Measurements from ENCODE around the gene GOLGB1.

The GOLGB1 gene

DNA sequence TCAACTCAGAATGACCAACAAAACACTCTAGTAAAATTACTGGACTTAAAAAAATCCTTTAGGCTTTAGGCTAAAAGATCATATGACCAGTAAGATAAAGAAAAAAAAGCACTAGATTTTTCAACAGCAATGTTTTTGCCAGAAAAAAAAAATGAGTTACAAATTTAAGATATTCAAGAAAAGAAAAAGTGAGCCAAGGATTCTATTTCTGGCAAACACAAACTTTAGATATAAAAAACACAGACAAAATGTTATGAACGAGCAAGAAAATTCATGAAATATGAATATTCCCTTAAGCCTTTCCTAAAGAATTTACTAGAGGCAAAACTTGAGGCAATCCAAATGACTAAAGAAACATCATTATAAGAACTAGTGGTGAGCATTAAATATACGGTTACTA is 8.6 kb downstream of the GOLGB1 start:
- DNase-seq (ENCODE audit: low read depth in 1 of 2, low spot score in 1 of 2), result no peak

DNA sequence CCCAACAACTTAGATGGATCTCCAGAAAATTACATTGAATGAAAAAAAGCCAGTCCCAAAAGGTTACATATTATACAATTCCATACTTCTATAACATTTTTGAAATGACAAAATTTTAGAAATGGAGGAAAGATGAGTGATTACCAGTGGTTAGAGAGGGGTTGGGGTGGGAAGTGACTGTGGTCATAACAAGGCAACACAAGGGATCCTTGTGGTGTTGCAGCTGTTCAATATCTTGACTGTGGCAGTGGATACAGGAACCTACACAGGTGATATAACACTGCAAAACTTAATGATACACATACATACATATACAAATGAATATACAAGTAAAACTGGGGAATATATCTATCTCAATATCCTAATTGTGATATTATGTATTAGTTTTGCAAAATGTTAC is 9.6 kb downstream of the GOLGB1 start:
- DNase-seq (ENCODE audit: low read depth in 1 of 2, low spot score in 1 of 2), result no peak

DNA sequence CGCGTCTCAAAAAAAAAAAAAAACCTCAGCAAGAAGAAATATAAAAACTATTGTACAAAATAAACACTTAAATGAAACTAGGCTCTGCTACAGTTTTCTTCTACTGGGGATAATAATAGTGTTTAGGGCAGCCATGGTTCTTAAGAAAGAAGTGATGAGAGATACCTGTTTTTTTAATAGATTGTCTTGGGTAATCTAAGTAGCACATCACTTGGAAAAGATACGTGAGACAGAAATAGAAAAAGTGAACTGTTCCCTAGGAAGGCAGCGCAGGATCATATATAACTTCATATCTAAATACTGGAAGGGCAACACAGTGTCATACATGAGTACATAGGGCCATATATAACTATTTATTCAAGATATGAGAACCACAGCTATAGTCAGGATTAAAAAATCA is 11.9 kb downstream of the GOLGB1 start:
- DNase-seq (ENCODE audit: low read depth in 1 of 2, low spot score in 1 of 2), result no peak

DNA sequence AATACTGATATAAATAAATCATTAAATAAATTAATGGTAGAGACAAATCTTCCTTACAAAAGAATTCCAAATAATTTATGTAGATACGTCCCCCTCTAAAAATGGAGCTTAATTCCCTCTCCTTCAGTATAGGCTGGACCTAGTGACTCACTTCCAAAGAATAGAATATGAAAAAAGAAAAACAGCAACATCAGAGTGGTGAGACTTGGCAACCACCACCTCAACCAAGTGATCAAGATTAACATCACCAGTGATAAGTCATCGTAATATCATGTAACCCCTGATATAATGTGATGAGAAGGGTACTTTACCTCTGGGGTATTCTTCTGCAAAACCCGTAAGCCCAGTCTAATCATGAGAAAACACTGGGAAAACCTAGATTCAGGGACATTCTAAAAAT is 13.4 kb downstream of the GOLGB1 start:
- DNase-seq (ENCODE audit: low read depth in 1 of 2, low spot score in 1 of 2), result no peak

DNA sequence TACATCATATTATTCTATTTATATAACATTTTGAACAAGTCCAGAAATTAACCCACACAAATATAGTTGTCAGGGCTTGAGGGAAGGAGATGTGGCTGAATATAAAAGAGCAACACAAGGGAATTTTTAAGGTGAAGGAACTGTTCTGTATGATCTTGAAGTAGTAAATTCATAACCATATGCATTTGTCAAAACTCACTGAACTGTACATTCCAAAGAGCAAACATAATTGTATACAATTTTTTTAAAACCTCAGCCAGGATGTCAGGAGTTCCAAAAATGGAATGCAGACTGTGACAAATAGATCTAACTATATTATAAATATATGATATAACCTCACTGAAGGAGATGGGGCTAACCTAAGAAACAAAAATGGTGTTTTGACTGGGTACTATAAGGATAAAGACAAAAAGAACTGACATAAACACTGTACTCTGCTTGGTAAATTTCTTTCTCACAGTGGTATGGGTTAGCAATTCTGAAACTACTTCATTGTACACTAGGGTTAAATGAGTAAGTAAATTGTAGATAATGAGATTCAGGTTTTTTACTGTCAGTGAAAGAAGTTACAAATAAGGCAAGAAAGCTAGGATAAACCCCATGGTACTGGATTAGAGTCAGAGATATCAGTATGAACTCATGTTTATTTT is 14.4 kb downstream of the GOLGB1 start:
- no peak for DNase-seq (ENCODE audit: low read depth in 1 of 2, low spot score in 1 of 2)

DNA sequence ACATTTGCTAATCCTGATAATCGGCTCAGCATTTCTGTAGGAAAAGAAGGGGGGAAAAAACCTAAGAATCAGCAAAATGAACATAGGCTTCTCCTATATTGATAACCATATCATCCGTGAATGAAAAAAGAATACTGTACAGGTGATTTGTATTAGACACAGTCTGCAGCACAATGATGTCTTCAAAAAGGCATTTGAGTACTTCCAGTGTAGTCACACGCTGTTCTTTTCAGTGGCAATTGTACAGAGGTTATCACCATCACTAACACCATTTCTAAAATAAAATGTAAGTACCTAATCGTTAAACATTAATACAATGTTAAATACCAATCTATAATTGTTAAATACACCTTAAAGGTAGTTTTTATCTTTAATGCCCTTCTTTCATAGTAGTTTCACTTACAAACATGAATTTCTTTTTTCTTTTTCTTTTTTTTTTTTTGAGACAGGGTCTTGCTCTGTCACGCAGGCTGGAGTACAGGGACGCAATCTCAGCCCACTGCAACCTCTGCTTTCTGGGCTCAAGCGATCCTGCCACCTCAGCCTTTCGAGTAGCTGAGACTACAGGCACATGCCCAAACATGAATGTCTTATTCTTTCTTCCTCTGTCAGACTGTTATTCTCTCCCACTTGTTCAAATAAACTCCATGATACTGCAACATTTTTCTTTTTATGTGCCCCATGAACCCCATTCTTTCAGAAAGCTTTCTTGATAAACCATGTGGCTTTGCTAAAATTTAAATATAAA is 18.4 kb downstream of the GOLGB1 start:
- no peak for DNase-seq (ENCODE audit: low read depth in 1 of 2, low spot score in 1 of 2)

DNA sequence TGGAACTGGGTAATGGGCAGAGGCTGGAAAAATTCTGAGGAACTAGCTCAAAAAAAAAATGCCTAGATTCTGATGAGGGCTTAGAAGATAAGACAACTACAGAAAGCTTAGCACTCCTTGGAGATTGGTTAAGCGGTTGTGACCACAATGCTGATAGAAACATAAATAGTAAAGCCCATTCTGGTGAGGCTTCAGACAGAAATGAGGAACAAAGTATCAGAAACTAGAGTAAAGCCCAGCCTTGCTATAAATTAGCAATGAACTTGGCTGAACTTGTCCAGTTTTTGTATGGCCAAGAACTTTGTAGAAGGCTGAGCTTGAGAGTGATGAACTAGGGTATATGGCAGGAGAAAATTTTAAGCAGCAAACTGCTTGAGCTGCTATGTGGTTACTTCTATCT is 25.4 kb downstream of the GOLGB1 start:
- no peak for DNase-seq (ENCODE audit: low read depth in 1 of 2, low spot score in 1 of 2)

DNA sequence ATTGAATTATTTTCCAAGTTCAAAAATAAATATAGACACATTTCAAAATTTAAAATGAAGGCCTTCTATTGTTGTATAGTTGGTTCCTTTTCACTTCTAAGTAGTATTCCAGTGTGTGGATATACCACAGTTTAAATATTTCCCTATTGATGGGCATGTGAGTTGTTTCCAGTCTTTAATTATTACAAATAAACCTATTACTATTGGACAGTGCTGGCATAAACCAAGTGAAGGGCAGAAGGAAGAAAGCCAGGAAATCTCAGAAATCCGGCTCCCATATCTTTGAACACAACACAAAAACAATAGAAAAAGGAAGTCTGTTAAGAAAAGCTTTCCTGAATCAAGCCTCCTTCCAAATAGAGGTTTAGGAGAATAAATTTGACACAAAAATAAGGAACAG is 26.1 kb downstream of the GOLGB1 start:
- DNase-seq (ENCODE audit: low read depth in 1 of 2, low spot score in 1 of 2), result no peak

DNA sequence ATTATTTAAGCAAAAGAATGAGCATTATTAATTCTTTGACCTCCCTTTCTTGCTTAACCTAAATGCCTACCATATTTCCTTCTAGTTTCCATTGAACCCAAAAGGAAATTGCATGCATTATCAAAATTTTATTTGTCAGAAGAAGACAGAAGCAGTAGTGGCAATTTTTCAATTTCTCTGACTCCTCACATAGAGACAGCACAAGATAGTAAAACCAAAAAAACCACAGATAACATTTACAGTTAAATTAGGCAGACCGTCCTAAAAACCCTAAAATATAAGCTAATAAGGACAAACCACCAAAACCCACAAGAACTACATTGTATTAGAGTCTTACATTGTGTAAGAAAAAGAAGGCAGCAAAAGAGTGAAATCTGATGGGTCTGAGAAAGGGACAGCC is 27.1 kb downstream of the GOLGB1 start:
- no peak for DNase-seq (ENCODE audit: low read depth in 1 of 2, low spot score in 1 of 2)

DNA sequence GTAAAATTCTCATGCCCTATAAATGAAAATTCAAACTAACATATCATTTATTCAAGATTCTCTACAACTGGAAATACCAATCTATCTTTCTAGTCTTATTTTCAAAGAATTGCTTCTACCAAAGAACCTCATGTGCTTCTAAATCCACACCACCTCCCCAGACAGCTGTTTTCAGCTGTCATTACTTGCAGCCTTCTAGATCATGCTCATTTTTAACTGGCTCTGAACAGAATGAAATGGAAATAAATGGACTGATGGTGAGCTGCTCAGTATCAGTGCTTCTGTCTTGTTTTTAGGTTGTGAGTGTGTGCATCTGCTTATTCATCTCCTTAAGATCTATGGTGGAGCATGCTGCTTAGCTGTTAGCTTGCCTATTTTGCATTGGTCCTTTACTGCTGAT is 29.4 kb downstream of the GOLGB1 start:
- DNase-seq (ENCODE audit: low read depth in 1 of 2, low spot score in 1 of 2), result no peak

DNA sequence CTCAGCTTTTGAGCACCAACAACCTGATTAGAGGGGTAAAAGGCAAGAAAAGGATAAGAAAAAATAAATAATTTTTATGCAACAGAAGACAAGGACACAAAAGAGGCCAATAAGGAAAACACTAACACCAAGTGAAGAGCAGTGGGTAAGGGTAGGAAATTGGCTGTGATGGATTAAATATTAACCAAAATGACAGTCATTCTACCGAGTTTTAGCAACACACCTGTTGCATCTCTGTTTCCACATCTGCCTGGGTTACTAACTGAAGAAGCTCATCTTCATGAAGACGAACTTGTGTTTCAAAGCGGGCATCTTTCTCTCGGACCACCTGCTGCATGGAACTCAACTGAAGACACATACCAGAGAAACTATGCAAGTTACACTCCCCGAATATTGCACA is 30.1 kb downstream of the GOLGB1 start:
- no peak for DNase-seq (ENCODE audit: low read depth in 1 of 2, low spot score in 1 of 2)

DNA sequence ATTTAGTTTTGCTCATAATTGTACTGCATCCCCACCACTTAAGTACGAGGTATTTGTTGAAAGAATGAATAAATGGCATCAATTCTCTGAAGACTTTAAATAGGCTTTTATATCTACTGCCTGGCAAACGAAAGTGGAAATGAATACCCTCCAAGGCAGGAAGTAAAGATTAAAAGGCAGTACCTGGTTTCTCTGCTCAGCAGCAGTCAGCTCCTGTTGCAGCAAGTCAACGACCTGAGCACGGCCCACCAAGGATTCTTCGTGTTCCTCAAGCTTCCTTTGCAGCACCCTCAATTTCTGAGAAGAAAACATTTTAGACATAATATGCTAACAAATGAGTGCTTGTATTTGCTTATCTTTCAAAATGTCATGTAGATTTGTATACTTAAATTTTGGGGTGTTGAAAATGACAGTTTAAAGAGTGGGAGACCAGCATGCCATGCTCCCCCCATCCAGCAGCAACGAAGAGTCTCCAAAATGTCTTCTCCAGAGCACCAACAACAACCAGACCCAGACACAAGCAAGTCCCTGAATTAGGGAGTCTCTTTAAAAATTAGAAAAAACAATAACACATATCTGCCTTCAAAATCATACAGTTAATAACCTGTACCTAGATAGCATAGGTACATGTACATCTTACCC is 31.2 kb downstream of the GOLGB1 start:
- DNase-seq (ENCODE audit: low read depth in 1 of 2, low spot score in 1 of 2), result no peak

DNA sequence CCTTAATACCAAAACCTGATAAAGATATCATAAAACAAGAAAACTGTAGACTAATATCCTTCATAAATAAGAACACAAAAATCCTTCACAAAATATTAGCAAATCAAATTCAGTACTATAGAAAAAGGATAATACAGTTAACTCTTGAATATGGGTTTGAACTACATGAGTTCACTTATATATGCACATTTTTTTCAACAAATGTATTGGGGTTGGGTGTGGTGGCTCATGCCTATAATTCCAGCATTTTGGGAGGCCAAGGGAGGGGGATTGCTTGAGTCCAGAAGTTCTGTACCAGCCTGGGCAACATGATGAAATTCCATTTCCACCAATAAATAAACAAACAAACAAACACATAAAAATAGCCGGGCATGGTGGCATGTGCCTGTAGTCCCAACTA is 39.2 kb downstream of the GOLGB1 start:
- no peak for DNase-seq (ENCODE audit: low read depth in 1 of 2, low spot score in 1 of 2)

DNA sequence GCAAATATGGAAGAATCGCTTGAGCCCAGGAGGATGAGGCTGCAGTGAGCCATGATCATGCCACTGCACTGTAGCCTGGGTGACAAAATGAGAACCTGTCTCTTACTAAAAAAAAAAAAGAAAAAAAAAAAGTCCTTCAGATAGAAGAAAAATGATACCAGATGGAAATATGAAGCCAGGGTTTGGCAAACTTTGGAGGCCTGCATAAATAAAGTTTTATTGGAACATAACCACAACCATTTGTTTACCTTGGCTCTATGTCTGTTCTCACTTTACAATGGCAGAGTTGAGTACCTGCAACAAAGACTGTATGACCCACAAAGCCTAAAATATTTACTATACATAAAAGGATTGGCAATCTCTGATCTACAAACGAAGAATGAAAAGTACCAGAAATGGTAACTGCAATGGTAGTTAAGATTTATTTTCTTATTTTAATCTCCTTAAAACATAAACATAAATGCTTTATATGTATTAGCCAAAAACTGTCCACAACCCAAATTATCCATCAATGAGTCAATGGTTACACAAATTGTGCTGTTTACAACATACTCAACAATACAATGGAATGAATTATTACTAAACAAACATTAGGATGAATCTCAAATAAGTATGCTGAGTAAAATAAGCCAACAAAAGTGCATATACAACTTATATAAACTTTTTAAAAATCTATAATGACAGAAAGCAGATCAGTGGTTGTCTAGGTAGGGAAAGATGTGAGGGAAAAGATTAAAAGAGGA is 41.8 kb downstream of the GOLGB1 start:
- DNase-seq (ENCODE audit: low read depth in 1 of 2, low spot score in 1 of 2), result no peak

DNA sequence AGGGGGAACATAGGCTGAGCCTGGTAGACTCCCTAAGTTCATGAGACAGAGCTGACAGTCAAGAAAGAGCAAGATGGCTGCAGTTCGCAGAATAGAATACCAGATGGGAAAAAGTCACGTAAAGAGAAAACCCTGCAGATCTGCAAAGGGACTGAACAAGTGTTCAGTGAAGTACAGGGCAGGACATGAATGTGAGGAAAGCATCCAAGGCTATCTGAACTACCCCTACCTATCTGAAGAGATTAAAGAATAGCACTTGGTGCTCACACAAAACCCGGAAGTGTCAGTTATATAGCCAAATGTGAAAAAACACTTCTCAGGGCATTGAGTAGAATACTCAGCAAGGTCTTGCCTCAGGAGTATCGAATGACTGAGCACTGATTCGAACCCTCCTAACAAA is 44.0 kb downstream of the GOLGB1 start:
- no peak for DNase-seq (ENCODE audit: low read depth in 1 of 2, low spot score in 1 of 2)

DNA sequence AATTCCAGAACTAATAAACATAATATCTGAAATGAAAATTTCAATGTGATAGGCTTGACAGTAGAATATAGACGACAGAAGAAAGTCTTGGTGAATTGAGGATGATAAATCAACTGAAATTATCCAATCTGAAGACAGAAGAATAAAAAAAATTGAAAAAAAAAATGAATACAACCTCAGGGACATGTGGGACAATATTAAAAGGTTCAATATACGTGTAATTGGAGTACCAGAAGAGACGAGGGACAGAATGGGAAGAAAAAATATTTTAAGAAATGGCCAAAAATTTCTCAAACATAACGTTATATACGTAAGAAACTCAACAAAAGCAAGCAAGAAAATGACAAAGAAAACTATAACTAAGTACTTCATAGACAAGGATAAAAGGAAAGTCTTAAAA is 45.6 kb downstream of the GOLGB1 start:
- DNase-seq (ENCODE audit: low read depth in 1 of 2, low spot score in 1 of 2), result no peak

DNA sequence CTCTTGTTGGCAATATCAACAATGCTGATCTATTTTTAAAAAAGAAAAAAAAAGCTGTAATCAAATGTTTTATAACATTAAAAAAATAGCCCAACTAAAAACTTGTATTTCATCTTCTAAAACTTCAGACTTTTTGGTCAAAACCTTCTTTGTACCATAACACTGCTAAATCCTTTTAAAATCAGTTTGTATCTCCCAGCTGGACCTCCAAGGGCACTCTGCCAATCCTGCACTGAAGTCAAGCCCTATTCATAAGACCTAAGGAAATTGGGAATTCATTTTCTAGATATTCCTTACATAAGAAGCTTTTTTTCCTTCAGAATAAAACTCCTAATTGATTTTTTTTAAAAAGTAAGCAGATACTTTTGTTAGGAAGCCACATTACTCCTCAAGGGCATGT is 50.6 kb downstream of the GOLGB1 start:
- DNase-seq (ENCODE audit: low read depth in 1 of 2, low spot score in 1 of 2), result no peak

DNA sequence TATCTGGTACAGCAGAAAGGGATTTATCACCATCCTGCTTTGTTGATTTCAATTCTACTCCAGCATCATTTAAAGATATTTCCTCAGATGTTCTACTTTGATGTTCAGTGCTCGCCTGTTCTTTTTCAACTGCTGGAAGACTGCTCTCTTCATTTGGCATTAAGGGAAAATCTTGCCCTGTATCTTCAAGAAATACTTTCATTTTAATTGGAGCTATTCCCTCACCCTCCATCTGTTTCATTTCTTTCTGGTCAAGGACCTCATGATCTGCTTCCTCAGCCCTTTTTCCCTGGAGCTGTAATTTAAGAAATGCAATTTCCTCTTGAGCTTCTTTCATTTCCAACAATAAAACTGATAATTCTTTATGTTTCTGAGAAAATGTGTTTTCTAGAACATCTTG is 51.1 kb downstream of the GOLGB1 start:
- DNase-seq (ENCODE audit: low read depth in 1 of 2, low spot score in 1 of 2), result no peak

DNA sequence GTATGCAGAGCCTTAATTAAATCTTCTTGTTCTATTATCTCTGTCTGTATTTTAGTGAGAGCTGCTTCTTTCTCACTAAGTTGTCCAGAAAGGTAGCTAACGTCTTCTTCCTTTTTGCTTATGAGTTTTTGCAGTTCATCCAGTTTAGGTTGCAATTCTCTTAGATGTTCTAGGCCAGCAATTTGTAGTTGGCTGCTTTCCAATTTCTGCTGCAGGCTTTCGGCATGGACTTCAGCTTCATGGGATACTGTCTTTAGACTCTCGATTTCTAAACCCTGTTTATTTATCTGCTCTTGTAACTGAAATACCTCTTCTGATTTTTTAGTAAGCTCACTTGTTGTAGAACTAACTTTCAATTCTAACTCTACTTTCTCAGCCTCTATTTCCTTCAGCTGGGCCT is 53.4 kb downstream of the GOLGB1 start:
- no peak for DNase-seq (ENCODE audit: low read depth in 1 of 2, low spot score in 1 of 2)

DNA sequence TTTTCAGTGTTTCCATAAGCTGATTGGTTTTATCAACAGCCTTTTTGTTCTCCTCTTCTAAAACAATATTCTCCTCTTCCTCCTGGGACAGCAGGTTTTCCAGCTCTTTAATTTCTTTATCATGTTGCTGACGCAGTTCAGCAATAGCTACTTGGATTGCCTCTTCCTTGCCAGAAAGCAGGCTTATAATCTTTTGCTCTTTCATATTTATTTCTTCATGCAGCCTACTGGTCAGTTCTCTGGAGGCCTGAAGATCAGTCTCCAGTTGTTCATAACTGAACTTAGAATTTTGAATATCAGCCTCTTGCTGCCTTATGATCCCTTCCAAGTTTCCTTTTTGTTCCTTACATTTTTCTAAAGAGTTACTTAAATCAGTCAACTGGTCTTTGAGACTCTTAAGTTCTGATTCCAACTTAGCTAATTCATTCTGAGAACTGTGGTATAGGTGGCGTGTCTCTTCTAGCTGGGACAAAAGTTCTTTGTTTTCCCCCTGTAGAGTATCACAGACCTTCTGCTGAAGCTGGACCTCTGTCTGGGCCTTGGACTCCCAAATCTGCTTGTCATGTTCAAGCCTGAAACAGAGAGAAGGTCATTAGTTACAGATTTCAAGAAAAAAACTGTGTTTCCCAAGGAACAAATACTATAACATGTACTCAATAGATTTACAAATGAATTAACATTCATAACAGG is 57.4 kb downstream of the GOLGB1 start:
- no peak for DNase-seq (ENCODE audit: low read depth in 1 of 2, low spot score in 1 of 2)

DNA sequence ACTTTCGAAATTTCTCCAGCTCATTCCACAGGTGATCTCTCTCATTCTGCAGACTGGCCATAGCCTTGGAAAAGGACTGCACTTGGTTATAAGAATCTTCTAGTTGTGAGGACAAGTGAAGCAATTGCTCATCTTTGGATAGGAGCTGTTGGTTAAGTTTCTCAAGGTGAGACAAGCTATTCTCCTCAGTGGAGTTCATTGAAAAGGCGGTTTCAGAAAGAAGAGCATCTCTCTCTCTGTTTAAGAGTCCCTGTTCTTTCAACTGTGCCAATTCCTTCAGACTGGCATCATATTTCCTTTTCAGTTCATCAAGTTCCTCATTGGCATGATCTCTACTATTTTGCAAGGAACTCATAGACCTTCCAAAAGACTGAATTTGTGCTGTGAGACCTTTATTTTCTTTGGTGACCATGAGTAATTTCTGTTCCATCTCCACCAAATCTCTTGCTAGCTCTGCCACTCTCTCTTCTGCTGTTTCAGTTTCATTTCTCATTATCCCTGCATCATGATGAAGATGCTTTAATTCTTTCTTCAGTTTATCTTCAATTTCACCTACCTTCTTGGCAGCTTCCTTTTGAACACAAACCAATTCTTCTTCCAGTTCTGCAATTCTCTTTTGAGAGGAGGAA is 58.6 kb downstream of the GOLGB1 start:
- no peak for DNase-seq (ENCODE audit: low read depth in 1 of 2, low spot score in 1 of 2)
